ENCODE measurements around the gene PMS1.
"Not testable (repeated sequence)": the region's sequence is repeated elsewhere in the genome, so short reads cannot be mapped to it uniquely, and the experiment has no call there.

The PMS1 gene

GRCh38 chr2:189818249-189819038 lies 34.2 kb downstream of the PMS1 start:
- DNase-seq (ENCODE audit: low read depth): no peak

GRCh38 chr2:189819297-189819704 lies 35.1 kb downstream of the PMS1 start:
- no peak for DNase-seq (ENCODE audit: low read depth)

- no peak for DNase-seq (ENCODE audit: low read depth)
Measured at GRCh38 chr2:189821953-189822748, 37.9 kb downstream of the PMS1 start.

- no peak for DNase-seq (ENCODE audit: low read depth)
Measured at GRCh38 chr2:189824694-189825396, 40.6 kb downstream of the PMS1 start.

- DNase-seq (ENCODE audit: low read depth): no peak
Measured at GRCh38 chr2:189826039-189826438, 41.8 kb downstream of the PMS1 start.

- DNase-seq (ENCODE audit: low read depth): no peak
Measured at GRCh38 chr2:189829102-189829833, 45.0 kb downstream of the PMS1 start.

- DNase-seq (ENCODE audit: low read depth): no peak
Measured at GRCh38 chr2:189830510-189830909, 46.3 kb downstream of the PMS1 start.

- no peak for DNase-seq (ENCODE audit: low read depth)
Measured at GRCh38 chr2:189834059-189834458, 49.8 kb downstream of the PMS1 start.

- DNase-seq (ENCODE audit: low read depth): not testable (repeated sequence)
Measured at GRCh38 chr2:189834642-189835041, 50.4 kb downstream of the PMS1 start.

GRCh38 chr2:189835855-189836558 lies 51.8 kb downstream of the PMS1 start:
- DNase-seq (ENCODE audit: low read depth): no peak

- no peak for DNase-seq (ENCODE audit: low read depth)
Measured at GRCh38 chr2:189836644-189837043, 52.4 kb downstream of the PMS1 start.

- no peak for DNase-seq (ENCODE audit: low read depth)
Measured at GRCh38 chr2:189837326-189837725, 53.1 kb downstream of the PMS1 start.

GRCh38 chr2:189841019-189841418 lies 56.8 kb downstream of the PMS1 start:
- no peak for DNase-seq (ENCODE audit: low read depth)

GRCh38 chr2:189848276-189848675 lies 64.0 kb downstream of the PMS1 start:
- no peak for DNase-seq (ENCODE audit: low read depth)

- no peak for DNase-seq (ENCODE audit: low read depth)
Measured at GRCh38 chr2:189849550-189849949, 65.3 kb downstream of the PMS1 start.

GRCh38 chr2:189851174-189851826 lies 67.0 kb downstream of the PMS1 start:
- no peak for DNase-seq (ENCODE audit: low read depth)

- DNase-seq (ENCODE audit: low read depth): no peak
Measured at GRCh38 chr2:189854187-189854586, 69.9 kb downstream of the PMS1 start.

GRCh38 chr2:189854940-189855339 lies 70.7 kb downstream of the PMS1 start:
- DNase-seq (ENCODE audit: low read depth): no peak

GRCh38 chr2:189858291-189858690 lies 74.0 kb downstream of the PMS1 start:
- no peak for DNase-seq (ENCODE audit: low read depth)

GRCh38 chr2:189860161-189860560 lies 75.9 kb downstream of the PMS1 start:
- no peak for DNase-seq (ENCODE audit: low read depth)

GRCh38 chr2:189862751-189863150 lies 78.5 kb downstream of the PMS1 start:
- DNase-seq (ENCODE audit: low read depth): no peak
